Measurements from ENCODE around the gene MTHFD2L. TPM values are rescaled to one million over a fixed set of nuclear protein-coding genes. Genes with fewer than 3 reads are reported as not detected.

Gene MTHFD2L
- total and polyA plus RNA-seq, 10 donors, result 7.8 to 19.7 (median 13.3) TPM

- intact Hi-C loops (cut with DNase I; ENCODE audit: low total_unique reads), result no loop called here
- Histone ChIP-seq H3K9me3 (no peaks in the 10 kb centered on the region), H3K4me3 (no peak overlapping the region), H3K27me3 (replicated peaks in 1 of 7) (peaks cover 0 to 9% (median 0%) of the 10 kb centered on the region in 7 donors), H3K36me3 (no peaks in the 10 kb centered on the region), H3K27ac (no peak overlapping the region), H3K4me1 (peaks cover 0 to 4% (median 0%) of the 10 kb centered on the region in 6 donors)
- TF ChIP-seq POLR2AphosphoS5 (IDR thresholded peaks at IDR 0.05) (no peak), POLR2A (IDR thresholded peaks at IDR 0.05) (no peak), CTCF (IDR thresholded peaks at IDR 0.05 in 8 of 11, conservative IDR thresholded peaks at IDR 0.05 in 3 of 11) (no peak)
- WGBS, 5 donors, result 43 to 70% (median 61%) methylated on average over 3 of the region's 3 CpGs
- no peak for DNase-seq
Observed at GRCh38 chr4:74322301-74322700, 164.4 kb downstream of the MTHFD2L start.

- H3K4me1 ChIP-seq, result peaks cover 0 to 4% (median 0%) of the 10 kb centered on the region in 6 donors
- H3K27ac ChIP-seq, result no peak overlapping the region
- H3K4me3 ChIP-seq, result no peak overlapping the region
- peaks cover 0 to 9% (median 0%) of the 10 kb centered on the region in 7 donors for H3K27me3 ChIP-seq (replicated peaks in 1 of 7)
- TF ChIP-seq POLR2AphosphoS5 (IDR thresholded peaks at IDR 0.05), result no peak
- intact Hi-C loops (cut with DNase I; ENCODE audit: low total_unique reads), result no loop called here
- WGBS, 5 donors, result 82 to 89% (median 83%) methylated on average over 4 of the region's 4 CpGs
- no peak for DNase-seq
- H3K9me3 ChIP-seq, result no peaks in the 10 kb centered on the region
- no peaks in the 10 kb centered on the region for H3K36me3 ChIP-seq
Observed at GRCh38 chr4:74323663-74324062, 165.7 kb downstream of the MTHFD2L start.

DNA sequence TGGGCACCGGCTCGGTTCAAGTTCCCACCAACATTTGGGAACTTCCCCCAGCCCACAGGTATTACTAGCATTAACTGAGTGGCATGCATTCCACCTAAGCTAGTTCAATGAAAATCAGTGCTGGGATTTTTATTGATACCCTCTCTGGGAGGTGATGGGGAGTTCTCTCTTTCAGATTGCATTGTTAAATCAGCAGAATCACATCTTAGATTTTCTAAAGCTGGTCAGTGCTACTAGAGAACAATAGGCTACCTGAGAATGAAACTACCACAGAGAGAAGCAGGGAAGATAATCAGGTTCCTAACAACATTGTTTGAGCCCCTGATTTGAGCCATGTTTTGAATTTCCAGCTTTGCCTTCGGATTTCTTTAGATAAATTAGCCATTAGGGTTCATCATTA is 166.3 kb downstream of the MTHFD2L start:
- Histone ChIP-seq H3K4me3 (no peak overlapping the region), H3K36me3 (no peaks in the 10 kb centered on the region), H3K9me3 (no peaks in the 10 kb centered on the region), H3K27ac (no peak overlapping the region), H3K27me3 (replicated peaks in 1 of 7) (peaks cover 0 to 9% (median 0%) of the 10 kb centered on the region in 7 donors), H3K4me1 (peaks cover 0 to 4% (median 0%) of the 10 kb centered on the region in 6 donors)
- no peak for DNase-seq
- intact Hi-C loops (cut with DNase I; ENCODE audit: low total_unique reads), result no loop called here
- TF ChIP-seq CTCF (IDR thresholded peaks at IDR 0.05 in 8 of 11, conservative IDR thresholded peaks at IDR 0.05 in 3 of 11) (no peak), POLR2A (IDR thresholded peaks at IDR 0.05) (no peak)
- WGBS, 5 donors, result 49 to 62% (median 52%) methylated on average over 3 of the region's 3 CpGs

GRCh38 chr4:74325886-74326285 is 168.0 kb downstream of the MTHFD2L start:
- no peaks in the 10 kb centered on the region for H3K36me3 ChIP-seq
- no peak overlapping the region for H3K4me3 ChIP-seq
- no peaks in the 10 kb centered on the region for H3K4me1 ChIP-seq
- WGBS, 5 donors, result 71 to 83% (median 78%) methylated on average over 2 of the region's 2 CpGs
- TF ChIP-seq POLR2AphosphoS5 (IDR thresholded peaks at IDR 0.05) (no peak), CTCF (IDR thresholded peaks at IDR 0.05 in 8 of 11, conservative IDR thresholded peaks at IDR 0.05 in 3 of 11) (no peak), POLR2A (IDR thresholded peaks at IDR 0.05) (no peak)
- peaks cover 0 to 9% (median 0%) of the 10 kb centered on the region in 7 donors for H3K27me3 ChIP-seq (replicated peaks in 1 of 7)
- intact Hi-C loops (cut with DNase I; ENCODE audit: low total_unique reads), result no loop called here
- H3K9me3 ChIP-seq, result no peaks in the 10 kb centered on the region
- DNase-seq, result no peak
- no peak overlapping the region for H3K27ac ChIP-seq

GRCh38 chr4:74327762-74328161 is 169.8 kb downstream of the MTHFD2L start:
- no peaks in the 10 kb centered on the region for H3K4me1 ChIP-seq
- no peak overlapping the region for H3K4me3 ChIP-seq
- WGBS, 5 donors, result 29 to 58% (median 32%) methylated on average over 3 of the region's 3 CpGs
- DNase-seq, result no peak
- H3K9me3 ChIP-seq, result no peaks in the 10 kb centered on the region
- TF ChIP-seq POLR2AphosphoS5 (IDR thresholded peaks at IDR 0.05) (no peak), CTCF (IDR thresholded peaks at IDR 0.05 in 8 of 11, conservative IDR thresholded peaks at IDR 0.05 in 3 of 11) (no peak), POLR2A (IDR thresholded peaks at IDR 0.05) (no peak)
- no peaks in the 10 kb centered on the region for H3K36me3 ChIP-seq
- H3K27ac ChIP-seq, result no peak overlapping the region
- intact Hi-C loops (cut with DNase I; ENCODE audit: low total_unique reads), result no loop called here
- H3K27me3 ChIP-seq (replicated peaks in 1 of 7), result peaks cover 0 to 9% (median 0%) of the 10 kb centered on the region in 7 donors

Measured in spleen (tissue), 11 donors.